8988T (cell line): ENCODE data around the gene MED12L.

Experiments used
- DNase-seq: peaks from one replicate; pipeline ENCODE4 v3.0.0; 2011

The MED12L gene

DNA sequence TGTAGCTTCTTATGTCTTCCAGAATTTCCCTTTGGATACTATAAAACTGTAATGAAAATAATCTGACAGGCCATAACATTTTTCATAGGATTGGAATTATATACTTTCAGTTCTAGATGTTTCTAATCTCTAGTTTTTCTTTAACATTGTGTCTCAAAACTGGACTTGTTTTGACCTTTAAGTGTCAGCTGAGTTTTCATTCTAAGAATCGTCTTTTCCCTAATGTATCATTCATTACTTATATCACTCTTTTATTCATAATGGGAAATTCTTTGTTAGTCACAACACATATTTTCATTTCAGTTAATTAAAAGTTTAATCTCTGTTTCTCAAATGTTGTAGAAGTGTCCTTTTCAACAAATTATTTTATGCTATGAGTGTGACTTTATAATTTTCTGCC, 105.6 kb downstream of the MED12L start:
- DNase-seq, result no peak

DNA sequence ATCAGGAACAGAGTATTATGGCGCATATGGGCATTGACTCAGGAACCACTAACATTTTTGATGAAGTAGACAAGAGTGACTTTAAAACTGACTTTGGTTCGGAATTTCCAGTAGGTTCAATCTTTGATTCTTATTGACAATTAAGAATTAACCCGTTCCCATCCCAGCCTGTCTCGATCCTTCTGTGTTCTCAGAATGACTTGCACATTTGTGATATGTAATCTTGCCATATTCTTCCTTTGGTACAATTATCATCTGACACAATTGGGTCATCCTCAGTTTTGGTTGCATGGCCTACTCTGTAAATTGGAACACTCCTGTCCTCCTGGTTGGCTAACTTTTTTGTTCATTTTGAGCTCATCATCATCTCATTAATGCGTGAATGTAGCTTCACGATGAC, 107.1 kb downstream of the MED12L start:
- DNase-seq, result no peak

DNA sequence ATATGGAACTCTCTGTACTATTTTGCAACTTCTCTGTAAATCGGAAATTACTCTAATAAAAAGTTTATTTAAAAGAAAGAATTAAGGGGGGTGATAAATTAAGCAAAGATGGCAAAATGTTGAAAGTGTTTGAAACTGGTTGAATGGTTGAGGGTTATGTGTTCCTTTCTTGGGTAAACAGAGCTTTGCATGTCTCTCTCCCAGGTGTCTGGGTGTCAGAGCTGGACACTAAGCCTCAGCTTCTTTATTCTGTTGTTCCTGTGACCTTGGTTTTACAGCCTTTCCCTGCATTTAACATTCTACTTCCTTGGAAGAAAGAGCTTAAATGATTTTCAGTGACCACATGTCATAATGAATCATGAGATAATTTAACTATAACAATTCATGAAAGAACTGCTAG, 110.4 kb downstream of the MED12L start:
- DNase-seq, result no peak

GRCh38 chr3:151196434-151196833, 111.0 kb downstream of the MED12L start:
- DNase-seq, result no peak

DNA sequence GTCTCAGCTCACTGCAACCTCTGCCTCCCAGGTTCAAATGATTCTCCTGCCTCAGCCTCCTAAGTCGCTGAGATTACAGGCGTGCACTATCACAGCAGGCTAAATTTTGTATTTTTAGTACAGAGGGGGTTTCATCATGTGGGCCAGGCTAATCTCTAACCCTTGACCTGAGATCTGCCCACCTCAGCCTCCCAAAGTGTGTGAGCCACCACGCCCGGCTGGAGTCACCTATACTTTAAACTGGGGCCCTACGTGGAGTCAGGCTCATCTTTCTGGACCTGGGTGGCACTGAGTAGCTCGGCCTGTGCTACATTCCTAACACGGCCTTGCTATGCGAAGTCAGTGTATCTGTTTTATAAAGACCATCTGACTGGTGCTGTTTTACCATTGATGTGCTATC, 111.8 kb downstream of the MED12L start:
- no peak for DNase-seq

DNA sequence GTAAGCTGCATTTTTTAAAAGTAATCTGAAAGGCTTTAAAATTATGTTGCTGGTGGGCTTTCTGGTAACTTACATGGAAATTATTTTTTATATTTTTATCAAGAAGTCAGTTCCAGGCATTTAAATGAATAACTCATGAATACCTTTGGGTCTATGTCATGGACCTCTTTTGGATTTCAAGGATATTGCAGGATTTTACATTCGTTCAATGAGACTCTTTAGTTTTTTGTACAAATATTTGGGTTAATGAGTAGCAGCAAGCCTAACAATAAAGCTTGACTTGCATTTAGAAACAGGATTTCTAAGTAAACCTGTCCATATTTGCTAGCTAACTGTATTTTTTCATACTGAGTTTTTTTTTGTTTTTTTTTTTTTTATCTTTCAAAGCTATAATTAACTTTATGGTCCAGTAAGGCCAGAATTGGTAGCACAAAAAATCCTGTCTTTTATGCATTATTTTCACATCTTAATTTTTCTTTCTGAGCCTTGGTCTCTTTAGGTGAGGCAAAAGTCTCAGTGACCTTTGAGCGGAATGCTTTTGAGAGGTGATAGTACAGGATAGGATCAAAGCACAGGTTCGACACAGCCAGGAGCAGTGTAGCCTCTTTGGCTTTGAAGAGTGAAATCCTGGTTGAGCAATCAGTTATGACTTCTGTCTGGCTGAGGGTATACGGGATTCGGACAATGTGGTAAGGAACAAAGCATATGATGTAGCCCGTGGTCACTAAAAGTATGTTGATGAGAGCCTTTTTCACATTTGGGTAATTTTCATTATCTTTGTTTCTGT, 112.7 kb downstream of the MED12L start:
- no peak for DNase-seq

DNA sequence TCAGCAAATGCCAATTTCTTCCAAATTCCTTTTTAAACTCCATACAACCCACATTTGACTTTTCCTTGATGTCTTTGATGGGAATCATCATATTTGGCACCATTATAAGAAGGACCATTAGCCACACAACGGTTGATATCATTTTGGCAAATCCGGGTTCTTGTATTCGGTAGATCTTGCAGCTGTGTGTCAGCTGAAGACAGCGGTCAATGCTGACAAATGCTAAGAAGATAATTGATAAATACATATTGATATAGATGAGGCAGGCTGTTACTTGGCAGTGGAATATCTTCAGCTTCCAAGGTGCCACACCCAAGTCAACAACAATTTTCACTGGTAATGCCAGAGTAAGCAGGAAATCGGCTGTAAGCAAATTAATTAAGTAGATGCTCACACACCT, 113.4 kb downstream of the MED12L start:
- no peak for DNase-seq

DNA sequence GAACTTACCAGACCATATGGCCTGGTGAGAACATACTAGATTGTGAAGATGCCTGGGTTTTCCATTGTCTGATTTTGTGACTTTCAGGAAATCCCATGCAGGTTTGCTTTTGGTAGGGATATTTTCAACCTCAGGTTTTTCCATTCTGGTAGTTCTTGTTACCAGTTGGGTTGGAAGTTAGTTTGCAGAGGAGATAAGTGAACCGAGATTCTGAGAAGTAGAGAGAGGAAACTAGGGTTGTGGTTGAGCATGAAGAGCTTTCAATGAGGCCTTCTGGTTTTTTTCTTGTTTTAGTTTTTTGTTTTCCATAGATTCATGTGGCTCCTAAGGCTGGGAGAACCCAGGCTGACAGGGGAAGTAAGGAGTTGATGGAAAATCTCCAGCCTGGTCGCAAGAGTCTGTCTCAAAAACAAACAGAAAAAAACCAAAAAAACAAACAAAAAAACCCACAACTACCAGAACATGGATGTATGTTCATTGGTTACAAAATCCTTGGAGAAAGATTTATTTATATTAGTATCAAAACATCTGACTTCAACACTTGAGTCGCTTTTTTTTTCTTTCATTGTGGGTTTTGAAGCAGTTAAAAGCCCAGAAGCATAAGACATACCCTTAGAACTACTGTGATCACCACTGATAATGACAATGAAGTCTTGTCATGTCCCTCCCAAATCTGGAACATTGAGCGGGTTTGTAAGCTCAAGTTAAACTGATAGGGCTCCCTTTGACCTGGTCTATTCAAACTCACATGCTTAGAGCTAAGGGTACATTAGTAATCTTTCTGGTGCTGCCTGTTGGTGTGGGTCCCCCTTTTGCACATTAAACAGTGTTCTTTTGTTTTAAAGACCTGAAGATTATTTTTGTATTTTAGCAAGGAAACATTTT, 114.3 kb downstream of the MED12L start:
- no peak for DNase-seq

GRCh38 chr3:151200586-151200985, 115.1 kb downstream of the MED12L start:
- no peak for DNase-seq

GRCh38 chr3:151201051-151201730, 115.7 kb downstream of the MED12L start:
- DNase-seq, result no peak

- DNase-seq, result no peak
These were observed 117.6 kb downstream of the MED12L start, which contains the start of gene GPR171 for GRCh38 chr3:151203051-151203420. TSS of gene GPR171 (minus strand) at chr3:151203216. CDS start at chr3:151199386, 3,830 bp downstream.

DNA sequence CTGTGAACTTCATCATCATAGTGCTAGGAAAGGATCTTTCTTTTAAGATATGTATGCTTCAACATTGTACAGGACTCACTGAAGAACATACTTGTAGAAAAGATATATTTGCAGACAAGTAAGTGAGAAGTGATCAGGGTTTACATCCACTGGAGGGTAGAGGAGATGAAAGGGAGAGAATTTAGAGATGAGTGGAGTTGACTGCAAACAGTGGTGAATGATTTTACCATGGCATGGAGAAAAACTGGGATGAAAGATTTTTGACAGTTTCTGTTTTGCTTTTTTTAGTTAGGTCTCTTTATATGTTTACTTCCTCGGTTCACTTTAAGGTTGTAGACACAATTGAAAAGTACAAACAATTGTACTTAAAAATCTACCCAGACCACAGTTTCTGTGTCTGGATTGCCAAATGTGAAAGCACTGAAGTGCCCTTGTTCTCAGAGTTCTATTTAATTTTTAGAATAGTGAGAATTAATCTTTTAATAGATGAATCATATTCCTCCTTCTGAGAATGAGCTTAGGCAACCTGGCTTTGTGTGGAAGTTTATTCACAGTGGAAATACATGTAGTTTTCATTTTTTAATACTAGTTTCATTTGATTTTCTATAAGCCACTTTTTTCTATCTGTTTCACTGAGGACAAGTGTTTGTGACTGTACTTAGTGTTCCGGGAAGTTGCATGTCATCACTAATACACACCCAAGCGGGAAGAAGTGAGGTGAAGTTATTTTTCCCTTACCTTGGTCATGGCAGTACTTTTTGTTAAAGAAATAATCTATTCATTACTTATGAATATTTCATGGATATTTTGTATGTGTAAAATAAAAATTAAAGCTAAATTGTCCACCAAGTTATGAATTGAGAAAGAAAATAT, 119.3 kb downstream of the MED12L start:
- no peak for DNase-seq

DNA sequence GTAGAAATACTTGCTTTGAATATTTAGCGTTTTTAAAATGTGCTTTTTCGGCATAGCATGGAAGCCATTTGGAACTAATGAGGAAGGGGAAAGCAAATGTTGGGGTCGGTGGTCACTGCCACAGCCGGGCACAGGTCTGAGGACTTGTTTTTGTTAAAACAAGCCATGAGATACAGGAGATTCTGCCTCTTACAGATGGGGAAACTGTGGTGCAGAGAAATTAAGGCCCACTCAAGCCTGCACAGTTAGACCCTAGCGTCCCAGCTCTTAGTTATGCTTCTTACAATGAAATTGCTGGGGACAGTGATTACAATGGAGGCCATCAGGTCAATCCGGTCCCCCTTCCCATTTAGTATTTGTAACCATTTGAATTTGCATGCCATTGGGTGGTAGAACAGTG, 120.0 kb downstream of the MED12L start:
- DNase-seq, result no peak

GRCh38 chr3:151206201-151206600, 120.7 kb downstream of the MED12L start:
- DNase-seq, result no peak

GRCh38 chr3:151209654-151210053, 124.2 kb downstream of the MED12L start:
- DNase-seq, result no peak

- DNase-seq, result no peak
These were observed 125.4 kb downstream of the MED12L start for GRCh38 chr3:151210676-151211381.

GRCh38 chr3:151213151-151213550, 127.7 kb downstream of the MED12L start:
- DNase-seq, result no peak

GRCh38 chr3:151213881-151214280, 128.4 kb downstream of the MED12L start:
- no peak for DNase-seq

DNA sequence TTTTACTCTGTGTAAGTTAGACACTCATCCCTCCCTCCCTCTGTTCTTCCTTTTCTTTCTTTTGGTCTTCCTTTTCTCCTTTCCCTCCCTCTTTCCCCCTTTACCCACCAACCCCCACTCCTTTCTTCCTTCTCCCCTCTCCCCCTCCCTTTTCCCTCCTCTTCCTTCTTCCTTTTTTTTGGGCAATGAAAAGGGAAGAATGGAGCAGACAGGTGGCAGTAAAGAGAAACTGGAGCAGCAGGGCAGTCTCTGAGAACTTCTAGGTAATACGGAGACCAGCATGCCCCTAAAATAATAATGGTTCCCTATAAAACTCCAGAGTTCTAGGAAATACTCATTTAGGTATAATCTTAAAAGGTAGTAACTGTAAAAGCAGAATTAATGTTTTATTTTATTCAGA, 129.0 kb downstream of the MED12L start:
- DNase-seq, result no peak

DNA sequence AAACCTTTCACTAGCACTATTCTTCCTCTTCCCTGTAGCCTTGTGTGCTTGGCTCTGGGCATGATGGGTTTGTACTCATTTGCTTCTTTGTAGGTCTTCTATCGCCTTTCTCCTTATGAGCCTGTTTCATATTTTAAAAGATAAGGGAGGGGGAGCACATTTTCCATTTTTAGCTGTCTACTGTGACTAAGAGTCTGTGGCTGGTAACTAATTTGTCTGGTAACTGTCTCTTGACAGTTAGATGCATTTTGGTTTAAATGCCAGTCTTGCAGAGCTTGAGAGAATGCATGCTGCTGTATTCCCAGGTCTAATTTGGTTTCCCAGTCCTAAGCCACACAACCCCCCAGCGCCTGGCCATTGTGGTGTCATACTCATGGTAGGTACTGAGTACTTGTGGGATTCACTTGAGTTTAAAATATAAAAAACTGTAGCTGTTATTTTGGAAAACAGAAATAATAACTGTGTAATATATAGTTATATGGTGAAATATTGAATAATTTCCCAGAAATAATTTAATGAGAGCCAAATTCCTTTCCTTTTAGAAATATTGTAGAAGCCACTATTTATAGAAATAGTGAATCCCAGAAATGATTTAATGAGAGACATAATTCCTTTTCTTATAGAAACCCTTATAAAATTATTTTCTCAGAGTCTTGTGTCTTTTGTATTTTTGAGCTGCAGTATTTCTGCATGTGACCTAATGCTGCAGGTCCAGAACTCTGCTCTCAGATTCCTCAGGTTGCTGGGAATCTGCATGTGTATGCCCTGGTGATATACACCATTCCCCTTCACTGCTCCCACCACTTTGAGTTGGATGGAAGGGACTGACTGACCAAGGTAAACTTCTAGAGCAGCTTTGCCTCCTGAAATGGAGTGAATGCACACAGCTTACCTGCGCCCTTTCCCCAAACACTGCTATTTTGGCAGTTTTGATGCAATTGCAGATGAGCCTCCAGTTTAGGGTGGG, 131.5 kb downstream of the MED12L start:
- DNase-seq, result no peak

DNA sequence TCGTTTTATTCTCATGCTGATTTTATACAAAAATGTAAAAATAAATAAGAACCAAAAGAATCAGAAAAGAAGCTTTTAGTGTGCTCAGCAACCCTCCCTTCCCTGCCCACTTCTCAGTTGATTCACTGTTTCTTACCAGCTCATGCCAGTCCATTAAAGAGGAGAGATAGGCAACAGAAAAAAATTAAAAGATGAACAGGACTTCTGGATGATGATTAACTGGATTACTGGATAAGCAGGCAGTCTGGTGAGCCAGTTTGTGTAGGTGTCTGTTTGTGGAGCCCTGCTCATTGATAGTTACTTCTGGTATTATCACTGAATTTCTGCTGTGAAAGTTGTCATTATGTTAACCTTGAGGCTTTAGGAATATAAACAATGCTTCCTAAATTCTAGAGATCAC, 132.7 kb downstream of the MED12L start:
- DNase-seq, result no peak
